Right renal cortex interstitium (tissue), 3 donors: ENCODE data around the gene RNF6. TPM values are rescaled to one million over a fixed set of nuclear protein-coding genes. Genes with fewer than 3 reads are reported as not detected.

Source experiments
- DNase-seq, 3 donors: peaks; one replicate each; pipeline ENCODE4 v3.0.0-alpha.2; 2013; ENCODE audit warnings: low read depth in 3 of 3, low spot score in 2 of 3
- polyA plus RNA-seq, 3 donors: library from polyadenylated mRNA; unstranded; fragments of 120-200 nt; gene quantifications; one replicate each; pipeline ENCODE4 v1.2.1, GENCODE V29; 2013; ENCODE audit not compliant: insufficient read length in 3 of 3

RNF6 gene
- polyA plus RNA-seq, 3 donors: 41.4 to 43.1 (median 41.5) TPM

GRCh38 chr13:26168237-26168814, 53.8 kb downstream of the RNF6 start:
- no peak for DNase-seq

- no peak for DNase-seq
Observed at GRCh38 chr13:26163812-26164211, 58.3 kb downstream of the RNF6 start.

Other genes with a start within 250 kb of the RNF6 start
- gene SHISA2, start 170.3 kb downstream of the RNF6 start, polyA plus RNA-seq: 10 to 100 TPM; 57.5 to 68.9 (median 63.3) TPM
- gene CDK8, start 31.8 kb upstream of the RNF6 start, polyA plus RNA-seq: 10 to 100 TPM; 21.5 to 23.5 (median 22.5) TPM